ENCODE measurements around the gene ATG2A.

The ATG2A gene

GRCh38 chr11:64916775-64917662, at the start of gene ATG2A:
Gene ATG2A (minus strand): TSS chr11:64917209. CDS start chr11:64917135, 74 bp downstream.
- H3K4me3 ChIP-seq (ENCODE audit: low read depth, low read length) = peak within 1 kb of the TSS; percentile 64
- DNase-seq = peak; percentile 98
- peak within 1 kb of the TSS; percentile 62 for H3K27ac ChIP-seq
- no peaks in the 10 kb centered on the region for H3K9me3 ChIP-seq (ENCODE audit: severe bottlenecking)
- H3K36me3 ChIP-seq = peaks cover 16% of the 10 kb centered on the region
- no peaks in the 10 kb centered on the region for H3K27me3 ChIP-seq (ENCODE audit: insufficient read depth, low read depth, severe bottlenecking)
- no peak for TF ChIP-seq CTCF (IDR thresholded peaks at IDR 0.05; ENCODE audit: low read depth, low read length)

GRCh38 chr11:64963072-64963631, 46.1 kb upstream of the ATG2A start:
- no peaks in the 10 kb centered on the region for H3K36me3 ChIP-seq
- DNase-seq = no peak
- H3K27me3 ChIP-seq (ENCODE audit: insufficient read depth, low read depth, severe bottlenecking) = no peaks in the 10 kb centered on the region

GRCh38 chr11:64960719-64961118, 43.7 kb upstream of the ATG2A start:
- no peak for DNase-seq
- Histone ChIP-seq H3K27ac (no peak overlapping the region), H3K36me3 (no peaks in the 10 kb centered on the region), H3K9me3 (ENCODE audit: severe bottlenecking) (no peaks in the 10 kb centered on the region), H3K27me3 (ENCODE audit: insufficient read depth, low read depth, severe bottlenecking) (no peaks in the 10 kb centered on the region), H3K4me3 (ENCODE audit: low read depth, low read length) (no peak overlapping the region)
- no peak for TF ChIP-seq CTCF (IDR thresholded peaks at IDR 0.05; ENCODE audit: low read depth, low read length)

More at GRCh38 chr11:64963072-64963631, 46.1 kb upstream of the ATG2A start:
- TF ChIP-seq CTCF (IDR thresholded peaks at IDR 0.05; ENCODE audit: low read depth, low read length) = no peak
- Histone ChIP-seq H3K4me3 (ENCODE audit: low read depth, low read length) (no peak overlapping the region), H3K27ac (no peak overlapping the region), H3K9me3 (ENCODE audit: severe bottlenecking) (no peaks in the 10 kb centered on the region)

- H3K9me3 ChIP-seq (ENCODE audit: severe bottlenecking) = no peaks in the 10 kb centered on the region
- H3K4me3 ChIP-seq (ENCODE audit: low read depth, low read length) = no peak overlapping the region
- DNase-seq = no peak
- TF ChIP-seq CTCF (IDR thresholded peaks at IDR 0.05; ENCODE audit: low read depth, low read length) = no peak
- H3K27ac ChIP-seq = no peak overlapping the region
- H3K27me3 ChIP-seq (ENCODE audit: insufficient read depth, low read depth, severe bottlenecking) = no peaks in the 10 kb centered on the region
- no peaks in the 10 kb centered on the region for H3K36me3 ChIP-seq
Observed at GRCh38 chr11:64959498-64959897, 42.5 kb upstream of the ATG2A start.

- no peaks in the 10 kb centered on the region for H3K36me3 ChIP-seq
- H3K27me3 ChIP-seq (ENCODE audit: insufficient read depth, low read depth, severe bottlenecking) = no peaks in the 10 kb centered on the region
- H3K9me3 ChIP-seq (ENCODE audit: severe bottlenecking) = no peaks in the 10 kb centered on the region
- DNase-seq = no peak
- H3K4me3 ChIP-seq (ENCODE audit: low read depth, low read length) = no peak overlapping the region
- no peak for TF ChIP-seq CTCF (IDR thresholded peaks at IDR 0.05; ENCODE audit: low read depth, low read length)
- no peak overlapping the region for H3K27ac ChIP-seq
Observed at GRCh38 chr11:64954201-64954600, 37.2 kb upstream of the ATG2A start.
